GM21360 (cell line): Measurements from ENCODE around the gene NEO1.

ENCODE experiments used
- ATAC-seq: cut with Tn5 transposase; IDR thresholded peaks from one replicate; pipeline ENCODE4 v1.9.1; 2021; ENCODE audit warnings: mild to moderate bottlenecking, moderate library complexity; ENCODE audit not compliant: unreplicated experiment

The NEO1 gene

GRCh38 chr15:73069109-73069508, 16.8 kb downstream of the NEO1 start:
- ATAC-seq: no peak

- ATAC-seq: no peak
Observed at GRCh38 chr15:73072894-73073293, 20.6 kb downstream of the NEO1 start.

DNA sequence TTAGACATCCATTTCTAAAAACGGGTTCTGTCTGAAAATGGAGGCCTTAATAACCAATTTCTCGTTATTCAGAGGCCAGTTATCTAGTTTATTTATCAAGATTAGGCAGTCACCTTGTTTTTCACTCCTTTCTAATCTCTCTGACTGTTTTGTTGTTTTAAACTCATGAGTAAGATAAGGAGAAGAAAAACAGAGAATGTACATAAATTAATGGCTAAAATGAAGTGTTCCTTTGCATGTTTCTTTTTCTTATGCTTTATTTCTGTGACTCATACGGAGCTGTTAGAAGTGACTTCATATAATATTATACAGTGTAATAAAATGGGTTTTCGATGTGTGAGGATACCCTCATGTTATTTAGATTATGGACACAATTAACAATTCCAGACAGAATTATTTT, 22.0 kb downstream of the NEO1 start:
- ATAC-seq: no peak

DNA sequence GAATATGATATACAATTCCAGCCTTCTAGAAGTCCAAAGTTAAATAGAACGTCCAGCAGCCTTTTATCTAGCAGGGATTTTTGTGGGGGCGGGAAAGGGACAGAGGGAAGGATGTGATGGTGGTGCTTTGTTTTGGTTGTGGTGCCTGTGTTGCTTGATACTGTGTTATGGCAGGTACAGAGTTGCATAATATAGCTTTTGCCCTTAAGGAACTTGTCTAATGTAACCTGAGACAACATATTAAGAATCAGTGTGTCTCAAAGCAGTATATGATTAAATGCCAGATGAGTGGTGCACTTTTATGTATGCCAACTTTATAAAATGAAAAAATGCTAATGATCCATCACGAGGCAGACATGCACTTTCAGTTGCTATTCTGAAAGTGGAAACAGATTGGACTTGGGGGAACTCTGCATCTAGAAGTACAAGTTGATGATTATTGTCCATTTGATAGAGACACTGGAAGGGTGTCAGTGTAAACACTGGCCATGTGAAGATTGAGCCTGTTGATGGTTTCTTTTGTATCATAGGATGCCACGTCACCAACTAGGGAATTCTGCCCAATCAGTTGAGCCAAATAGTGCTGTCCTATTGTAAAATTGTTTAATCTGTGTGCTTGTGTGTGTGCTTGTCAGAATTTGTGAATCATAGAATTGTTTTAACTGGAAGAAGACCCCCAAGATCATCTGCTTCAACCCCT, 23.0 kb downstream of the NEO1 start:
- ATAC-seq: no peak

DNA sequence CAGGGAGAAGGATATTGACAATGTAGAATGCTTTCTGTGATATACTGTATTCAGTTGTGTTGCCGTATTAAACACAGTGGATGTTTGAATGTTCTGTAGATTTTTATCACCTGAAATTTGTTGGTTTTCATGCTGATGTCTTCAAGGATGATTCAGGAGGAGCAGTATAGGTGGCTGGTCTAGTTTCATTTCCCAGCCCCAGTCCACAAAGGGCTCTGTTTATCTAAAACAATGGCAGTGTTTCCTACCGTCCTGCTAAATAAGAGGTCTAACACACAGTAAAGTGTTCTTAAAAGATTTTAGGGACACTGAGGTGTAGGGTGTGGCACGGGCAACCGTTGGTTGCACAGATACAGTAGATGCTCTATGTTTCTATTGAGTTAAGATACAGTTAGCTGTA, 26.0 kb downstream of the NEO1 start:
- no peak for ATAC-seq

GRCh38 chr15:73078722-73079121, 26.5 kb downstream of the NEO1 start:
- no peak for ATAC-seq

- ATAC-seq: no peak
Observed at GRCh38 chr15:73079565-73079964, 27.3 kb downstream of the NEO1 start.

GRCh38 chr15:73081321-73081958, 29.2 kb downstream of the NEO1 start:
- ATAC-seq: no peak

GRCh38 chr15:73082812-73083211, 30.5 kb downstream of the NEO1 start:
- no peak for ATAC-seq

DNA sequence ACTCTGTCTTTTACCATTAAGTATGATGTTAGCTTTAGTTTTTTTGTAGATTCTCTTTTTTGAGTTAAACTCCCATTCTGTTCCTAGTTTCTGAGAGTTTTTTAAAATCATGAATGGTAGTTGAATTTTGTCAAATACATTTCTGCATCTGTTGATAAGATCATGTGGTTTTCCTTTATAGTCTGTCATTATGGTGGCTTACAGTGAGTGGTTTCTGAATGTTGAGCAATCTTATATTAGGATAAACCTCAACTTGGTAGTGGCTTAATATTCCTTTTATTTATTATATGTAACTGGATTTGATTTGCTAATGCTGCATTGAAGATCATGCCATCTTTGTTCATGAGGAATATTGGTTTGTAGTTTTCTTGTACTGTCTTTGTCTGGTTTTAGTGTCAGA, 34.8 kb downstream of the NEO1 start:
- ATAC-seq: no peak

- no peak for ATAC-seq
Observed at GRCh38 chr15:73105064-73105463, 52.8 kb downstream of the NEO1 start.

DNA sequence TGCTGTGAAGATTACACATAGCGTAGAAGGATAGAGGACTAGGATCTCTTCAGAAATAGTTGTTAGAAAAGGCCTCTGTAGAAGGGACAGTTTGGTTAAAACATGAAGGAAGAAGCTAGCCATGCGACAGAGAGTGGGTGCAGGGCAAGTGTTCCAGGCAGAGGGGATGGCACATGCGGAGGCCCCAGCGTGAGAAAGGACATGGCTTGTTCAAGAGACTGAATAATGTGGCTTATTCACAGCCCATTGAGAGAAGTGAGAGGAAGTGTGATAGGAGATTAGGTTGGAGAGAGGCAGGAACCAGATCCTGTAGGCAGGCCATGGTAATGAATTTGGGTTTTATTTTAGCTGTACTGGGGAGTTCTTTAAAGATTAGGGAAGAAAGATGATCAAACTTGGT, 56.4 kb downstream of the NEO1 start:
- ATAC-seq: no peak

- no peak for ATAC-seq
Observed at GRCh38 chr15:73109765-73110164, 57.5 kb downstream of the NEO1 start.

GRCh38 chr15:73110201-73110600, 57.9 kb downstream of the NEO1 start:
- ATAC-seq: no peak

GRCh38 chr15:73114064-73114463, 61.8 kb downstream of the NEO1 start:
- ATAC-seq: no peak

GRCh38 chr15:73116164-73116563, 63.9 kb downstream of the NEO1 start:
- ATAC-seq: no peak

- no peak for ATAC-seq
Observed at GRCh38 chr15:73118055-73118454, 65.8 kb downstream of the NEO1 start.

DNA sequence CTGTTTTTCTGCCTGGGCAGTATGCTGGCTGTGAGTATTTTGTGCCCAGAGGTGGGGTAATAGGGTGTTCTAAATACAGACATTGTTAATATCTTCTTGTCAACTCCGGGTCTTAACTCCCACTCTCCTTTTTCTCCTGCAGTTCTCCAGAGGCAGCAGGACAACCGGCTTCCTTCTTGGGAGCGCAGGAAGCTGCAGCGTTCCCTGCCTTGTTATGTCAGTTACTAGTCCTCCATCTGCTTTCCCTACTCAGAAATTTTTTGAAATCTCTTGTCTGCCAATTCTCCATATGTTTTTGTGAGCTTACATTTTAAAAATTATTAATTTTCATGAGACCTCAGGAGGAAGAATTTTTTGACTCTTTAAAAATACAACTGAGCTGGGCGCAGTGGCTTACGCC, 67.2 kb downstream of the NEO1 start:
- no peak for ATAC-seq

DNA sequence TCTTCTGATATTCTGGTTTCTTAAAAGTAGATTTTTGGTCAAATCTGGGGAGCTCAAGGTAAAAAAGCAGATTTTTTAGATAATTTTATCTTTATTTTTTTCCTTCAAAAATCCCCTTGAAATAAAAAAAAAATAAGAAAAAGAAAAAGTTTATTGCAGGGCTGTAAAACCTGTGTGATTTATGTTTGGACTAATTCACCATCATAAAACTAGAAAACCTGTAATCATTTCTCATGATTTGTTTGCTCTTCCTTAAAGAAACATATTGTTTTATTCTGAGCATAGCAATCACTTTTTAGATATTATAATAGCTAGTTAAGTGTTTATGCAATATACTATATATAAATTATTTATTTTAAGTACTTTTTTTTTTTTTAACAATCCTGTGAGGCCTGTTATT, 68.0 kb downstream of the NEO1 start:
- no peak for ATAC-seq

DNA sequence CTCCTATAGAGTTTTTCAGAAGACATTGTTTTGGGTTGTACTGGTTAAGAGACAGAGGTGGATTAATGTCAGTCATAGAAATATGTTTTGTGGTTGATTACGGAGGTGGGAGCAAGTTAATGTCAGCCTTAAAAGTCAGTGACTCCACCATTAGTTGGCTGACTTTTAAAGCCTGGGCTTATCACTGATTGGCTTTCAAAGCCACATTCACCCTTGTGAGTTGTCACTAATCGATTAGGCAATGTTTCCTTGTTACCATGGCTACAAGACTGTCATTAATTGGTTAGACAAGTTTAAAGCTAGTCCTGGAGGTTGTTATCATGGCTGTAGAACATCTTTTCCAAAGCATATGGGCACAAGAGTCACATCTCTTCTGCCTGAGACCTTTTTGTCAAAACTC, 73.0 kb downstream of the NEO1 start:
- no peak for ATAC-seq

- no peak for ATAC-seq
Observed at GRCh38 chr15:73127302-73127936, 75.2 kb downstream of the NEO1 start.

DNA sequence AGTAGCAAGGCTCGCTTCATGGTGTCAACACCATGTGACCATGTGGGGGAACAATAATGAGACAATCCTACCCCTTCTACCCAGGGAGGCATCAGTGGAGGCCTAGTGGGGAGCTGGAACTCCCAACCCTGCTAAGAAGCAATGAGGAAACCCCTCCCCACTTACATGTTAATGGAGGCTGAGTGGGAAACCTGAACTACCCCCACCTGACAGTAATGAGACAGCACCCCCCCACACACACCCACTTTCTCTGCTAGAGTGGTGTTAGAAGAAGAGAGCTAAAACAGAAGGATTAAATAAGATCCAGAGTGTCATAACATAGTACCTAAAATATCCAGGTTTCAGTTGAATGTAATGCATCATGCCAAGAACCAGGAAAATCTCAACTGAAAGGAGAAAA, 78.6 kb downstream of the NEO1 start:
- ATAC-seq: no peak
